HG03064 (cell line): ENCODE data around the gene FAF1.
"Not testable (repeated sequence)": the region's sequence is repeated elsewhere in the genome, so short reads cannot be mapped to it uniquely, and the experiment has no call there.

Experiments used
- ATAC-seq: cut with Tn5 transposase; IDR thresholded peaks from one replicate; pipeline ENCODE4 v1.9.1; 2021; ENCODE audit warnings: low read depth; ENCODE audit not compliant: unreplicated experiment

FAF1 gene

DNA sequence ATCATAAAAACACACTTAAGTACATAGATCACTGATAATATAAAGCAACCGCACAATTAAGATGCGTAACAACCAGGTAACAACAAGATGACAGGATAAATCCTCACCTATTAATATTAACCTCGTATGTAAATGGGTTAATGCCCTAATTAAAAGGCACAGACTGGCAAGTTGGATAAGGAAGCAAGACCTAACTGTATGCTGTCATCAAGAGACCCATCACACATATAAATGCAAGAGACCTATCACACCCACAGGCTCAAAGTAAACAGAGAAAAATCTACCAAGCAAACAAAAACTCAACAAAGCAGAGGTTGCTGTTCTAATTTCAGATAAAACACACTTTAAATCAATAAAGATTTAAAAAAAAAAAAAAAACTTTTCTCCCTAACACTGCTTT, 151.8 kb downstream of the FAF1 start:
- ATAC-seq = no peak

- ATAC-seq = no peak
Observed at GRCh38 chr1:50796272-50796671, 163.8 kb downstream of the FAF1 start.

DNA sequence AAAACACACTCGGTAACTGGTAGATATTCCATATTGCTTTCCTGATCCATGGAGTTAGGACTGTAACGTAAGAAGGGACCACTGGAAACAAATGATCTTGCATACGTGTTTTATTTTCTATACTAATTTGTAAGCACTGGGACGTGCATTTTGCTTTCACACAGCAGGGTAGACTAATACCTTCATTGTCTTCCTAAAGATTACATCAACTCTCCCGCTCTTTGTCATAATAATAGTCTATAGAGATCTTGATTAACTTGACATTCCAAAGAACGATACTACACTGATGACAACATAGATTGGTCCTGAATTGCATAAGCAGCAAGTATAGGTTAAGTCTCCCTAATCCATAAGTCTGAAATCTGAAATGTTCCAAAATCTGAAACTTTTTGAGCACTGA, 166.5 kb downstream of the FAF1 start:
- ATAC-seq = no peak

GRCh38 chr1:50787266-50787665, 172.8 kb downstream of the FAF1 start:
- no peak for ATAC-seq

DNA sequence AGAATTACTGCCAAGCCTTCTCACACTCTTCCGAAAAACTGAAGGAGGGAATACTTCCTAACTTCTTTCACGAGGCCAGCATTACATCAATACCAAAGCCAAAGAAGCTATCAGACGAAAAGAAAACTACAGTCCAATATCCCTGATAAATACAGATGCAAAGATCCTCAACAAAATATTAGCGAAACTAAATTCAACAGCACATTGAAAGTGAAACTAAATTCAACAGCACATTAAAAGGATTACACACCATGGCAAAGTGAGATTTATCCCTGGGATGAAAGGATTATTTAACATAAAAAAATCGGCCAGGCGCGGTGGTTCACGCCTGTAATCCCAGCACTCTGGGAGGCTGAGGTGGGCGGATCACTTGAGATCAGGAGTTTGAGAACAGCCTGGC, 176.8 kb downstream of the FAF1 start:
- no peak for ATAC-seq

DNA sequence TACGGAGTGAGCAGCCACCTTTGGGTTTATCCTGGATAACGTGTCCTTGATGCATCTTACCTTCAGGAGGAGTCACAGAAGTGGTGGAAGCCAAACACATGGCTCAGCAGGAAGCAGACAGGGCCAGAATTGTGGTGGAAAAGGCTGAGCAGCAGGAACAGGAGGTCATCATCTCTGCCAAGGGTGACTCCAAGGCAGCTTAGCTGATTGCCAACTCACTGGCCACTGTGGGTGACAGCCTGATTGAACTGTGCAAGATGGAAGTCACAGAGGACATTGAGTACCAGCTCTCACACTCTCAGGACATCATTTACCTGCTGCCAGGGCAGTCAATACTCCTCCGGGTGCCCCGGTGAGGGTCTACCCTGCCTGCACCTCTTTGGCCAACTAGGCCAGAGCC, 179.3 kb downstream of the FAF1 start:
- ATAC-seq = no peak

- ATAC-seq = no peak
Observed at GRCh38 chr1:50779801-50780200, 180.3 kb downstream of the FAF1 start.

GRCh38 chr1:50775740-50776139, 184.3 kb downstream of the FAF1 start:
- ATAC-seq = no peak

DNA sequence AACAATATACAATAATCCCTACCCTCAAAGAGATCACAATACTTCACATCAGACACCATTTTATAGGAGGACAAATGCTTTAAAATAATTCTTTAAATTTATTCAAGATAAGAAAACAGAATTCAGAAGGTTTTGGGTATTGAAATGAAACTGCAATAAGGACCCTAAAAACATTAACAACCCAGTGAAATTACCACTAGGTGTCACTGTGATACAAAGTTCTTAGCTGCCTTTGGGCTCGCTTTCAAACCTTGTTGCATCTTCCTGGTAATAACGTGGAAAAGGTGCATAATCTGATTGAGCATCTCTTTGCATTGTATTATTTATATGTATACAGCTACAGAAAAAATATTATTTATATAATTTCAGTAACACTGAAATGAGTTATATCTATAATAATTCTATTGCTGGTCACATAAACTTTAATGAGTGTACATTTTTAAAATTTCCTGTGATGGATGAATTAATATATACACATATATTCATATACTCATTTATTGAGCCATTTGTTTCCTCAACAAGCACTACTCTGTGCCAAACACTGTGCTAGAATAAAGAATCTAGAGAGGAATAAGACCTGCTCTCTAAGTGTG, 185.2 kb downstream of the FAF1 start:
- no peak for ATAC-seq

DNA sequence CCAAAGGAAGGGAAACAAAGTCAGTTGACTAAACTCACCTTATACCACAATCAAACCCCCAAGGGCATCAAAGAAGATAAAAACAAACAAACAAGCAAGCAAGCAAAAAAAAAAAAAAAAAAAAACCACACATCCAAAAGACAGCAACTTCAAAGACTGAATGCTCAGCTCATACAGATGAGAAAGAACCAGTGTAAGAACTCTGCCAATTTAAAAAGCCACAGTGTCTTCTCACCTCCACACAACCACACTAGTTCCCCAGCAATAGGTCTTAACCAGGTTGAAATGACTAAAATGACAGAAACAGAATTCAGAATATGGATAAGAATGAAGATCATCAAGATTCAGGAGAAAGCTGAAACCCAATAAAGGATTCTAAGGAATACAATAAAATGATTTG, 193.4 kb downstream of the FAF1 start:
- no peak for ATAC-seq

DNA sequence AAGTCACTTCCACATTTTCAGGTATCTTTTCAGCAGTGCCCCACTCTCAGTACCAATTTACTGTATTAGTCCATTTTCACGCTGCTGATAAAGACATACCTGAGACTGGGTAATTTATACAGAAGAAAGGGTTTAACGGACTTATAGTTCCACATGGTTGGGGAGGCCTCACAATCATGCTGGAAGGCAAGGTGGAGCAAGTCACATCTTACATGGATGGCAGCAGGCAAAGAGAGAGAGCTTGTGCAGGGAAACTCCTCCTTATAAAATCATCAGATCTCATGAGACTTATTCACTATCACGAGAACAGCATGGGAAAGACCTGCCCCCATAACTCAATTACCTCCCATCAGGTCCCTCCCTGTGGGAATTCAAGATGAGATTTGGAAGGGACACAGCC, 203.5 kb downstream of the FAF1 start:
- not testable (repeated sequence) for ATAC-seq

GRCh38 chr1:50754764-50755163, 205.3 kb downstream of the FAF1 start:
- not testable (repeated sequence) for ATAC-seq

GRCh38 chr1:50750021-50750619, 209.9 kb downstream of the FAF1 start:
- no peak for ATAC-seq

DNA sequence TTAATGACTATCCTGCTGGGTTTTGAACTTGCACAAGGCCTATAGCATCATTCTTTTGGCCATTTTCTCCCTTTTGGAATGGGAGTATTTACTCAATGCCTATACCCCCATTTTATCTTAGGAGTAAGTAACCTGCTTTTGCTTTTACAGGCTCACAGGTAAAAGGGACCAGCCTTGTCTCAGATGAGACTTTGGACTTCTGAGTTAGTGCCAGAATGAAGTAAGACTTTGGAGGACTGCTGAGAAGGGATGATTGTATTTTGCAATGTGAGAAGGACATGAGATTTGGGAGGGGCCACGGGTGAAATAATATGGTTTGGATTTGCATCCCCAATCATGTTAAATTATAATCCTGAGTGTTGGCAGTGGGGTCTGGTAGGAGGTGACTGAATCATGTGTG, 212.7 kb downstream of the FAF1 start:
- ATAC-seq = no peak

- ATAC-seq = no peak
Observed at GRCh38 chr1:50742523-50742922, 217.5 kb downstream of the FAF1 start.

DNA sequence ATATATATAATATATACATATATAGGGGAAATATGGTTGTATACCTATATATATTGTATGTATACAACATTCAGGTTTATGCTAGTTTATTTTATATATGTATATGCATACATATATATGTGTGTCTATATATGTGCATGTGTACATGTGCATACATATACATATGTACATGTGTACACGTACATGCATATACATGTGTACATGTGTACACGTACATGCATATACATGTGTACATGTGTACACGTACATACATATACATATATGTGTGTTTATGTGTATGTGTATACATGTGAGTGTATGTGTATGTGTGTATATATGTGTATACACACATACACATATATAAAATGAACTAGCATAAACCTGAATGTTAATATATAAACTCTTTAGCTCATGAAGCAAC, 220.9 kb downstream of the FAF1 start:
- no peak for ATAC-seq

DNA sequence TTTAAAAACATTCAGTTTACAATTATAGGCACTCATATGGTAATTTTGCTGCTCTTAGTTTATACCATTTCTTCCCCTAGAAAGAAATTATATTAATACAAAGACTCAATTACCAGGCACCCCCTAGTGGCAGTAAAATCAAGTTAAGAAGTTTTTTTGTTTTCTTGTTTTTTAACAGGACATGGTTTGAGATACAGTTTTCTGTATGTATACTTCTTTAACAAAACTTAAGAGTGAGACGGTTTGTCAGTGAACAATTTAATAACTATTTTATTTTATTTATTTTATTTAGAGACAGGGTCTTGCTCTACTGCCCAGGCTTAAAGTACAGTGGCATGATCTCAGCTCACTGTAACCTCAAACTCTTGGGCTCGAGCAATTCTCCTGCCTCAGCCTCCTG, 224.6 kb downstream of the FAF1 start:
- ATAC-seq = no peak

DNA sequence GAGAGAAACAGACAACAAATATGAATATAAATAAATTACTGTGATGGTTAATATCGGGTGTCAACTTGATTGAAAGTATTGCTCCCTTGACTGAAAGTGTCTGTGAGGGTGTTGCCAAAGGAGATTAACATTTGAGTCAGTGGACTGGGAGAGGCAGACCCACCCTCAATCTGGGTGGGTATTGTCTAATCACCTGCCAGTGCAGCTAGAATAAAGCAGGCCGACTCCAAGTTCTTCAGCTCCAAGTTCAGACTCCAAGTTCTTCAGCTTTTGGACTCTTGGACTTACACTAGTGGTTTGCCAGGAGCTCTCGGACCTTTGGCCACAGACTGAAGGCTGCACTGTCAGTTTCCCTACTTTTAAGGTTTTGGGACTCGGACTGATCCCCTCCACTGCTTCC, 232.5 kb downstream of the FAF1 start:
- not testable (repeated sequence) for ATAC-seq

DNA sequence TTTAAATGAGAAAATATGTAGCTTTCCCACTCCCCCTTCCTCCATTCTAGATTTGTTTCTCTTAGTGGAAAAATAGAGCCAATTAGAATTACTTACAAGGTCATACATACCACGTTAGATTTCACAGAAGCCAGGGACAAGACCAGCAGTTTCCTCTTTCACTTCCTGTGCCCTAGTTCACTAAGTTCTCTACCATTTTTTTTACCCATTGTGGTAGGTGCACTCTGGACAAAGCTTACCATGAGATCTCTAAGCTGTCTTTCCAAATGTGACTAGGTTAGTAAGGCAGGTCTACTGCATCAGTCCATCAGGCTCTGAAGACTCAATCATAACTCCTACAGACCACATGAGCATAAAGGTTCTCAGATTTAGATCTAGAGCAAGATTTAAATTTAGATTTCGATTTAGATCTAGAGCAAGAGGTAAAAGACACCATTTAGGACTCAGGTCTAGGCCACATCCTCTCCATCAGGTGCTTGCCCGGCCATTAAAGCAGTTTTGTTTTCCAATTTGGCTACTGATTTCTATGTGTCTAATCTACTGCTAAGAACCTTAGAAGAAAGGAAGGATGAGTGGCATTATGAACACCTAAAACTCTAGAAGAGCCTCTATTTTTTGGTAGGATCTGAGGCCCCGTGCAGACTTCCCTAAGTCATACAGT, 235.3 kb downstream of the FAF1 start:
- peak; percentile 82 for ATAC-seq

DNA sequence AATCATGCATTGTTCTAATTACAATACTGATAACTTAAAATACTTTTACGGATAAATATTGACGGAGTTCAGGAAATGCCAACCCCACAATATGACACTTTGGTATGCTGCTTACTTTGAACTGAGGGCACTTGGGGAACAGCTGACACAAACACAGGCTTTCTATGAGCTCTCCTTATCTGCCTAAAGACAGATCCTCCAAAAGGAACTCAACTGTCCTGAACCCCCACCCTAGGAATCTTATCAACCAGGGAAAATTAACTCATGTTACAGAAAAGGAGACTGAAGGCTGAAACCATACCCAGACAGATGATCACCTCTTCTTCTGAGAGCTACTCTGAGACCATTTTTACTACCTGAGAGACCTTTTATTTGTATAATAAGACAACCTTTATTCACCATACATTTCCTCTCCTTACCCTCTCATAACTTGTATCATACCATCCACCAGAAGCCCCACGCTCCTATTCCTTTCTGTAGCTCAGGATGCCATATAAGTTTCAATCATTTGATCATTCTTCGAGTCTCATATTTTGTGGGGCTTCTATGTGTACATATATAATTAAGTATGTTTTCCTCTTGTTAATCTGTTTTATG, 239.5 kb downstream of the FAF1 start:
- ATAC-seq = no peak

- ATAC-seq = no peak
Observed at GRCh38 chr1:50719126-50719525, 240.9 kb downstream of the FAF1 start.

DNA sequence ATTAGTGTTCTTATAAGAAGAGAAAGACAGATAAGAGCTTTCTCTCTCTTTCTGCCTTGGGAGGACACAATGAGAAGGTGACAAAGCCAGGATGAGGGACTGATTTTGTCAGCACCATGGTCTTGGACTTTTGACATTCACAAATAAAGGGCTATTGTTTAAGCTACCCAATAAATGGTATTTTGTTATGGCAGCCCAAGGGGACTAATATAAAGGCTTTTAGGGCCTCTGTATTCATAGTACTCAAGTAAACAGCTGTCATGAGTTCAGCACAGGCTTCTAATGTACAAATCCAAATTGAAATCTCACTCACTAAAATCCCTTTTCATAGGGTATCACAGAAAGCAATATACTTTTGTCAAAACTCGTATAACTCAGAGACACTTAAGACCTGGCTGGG, 242.7 kb downstream of the FAF1 start:
- no peak for ATAC-seq
